Activated T-helper 9 cell treated with anti-CD3 and anti-CD28 coated beads, Interleukin-2, amount 50 U/mL, for 16 hours (primary cell): ENCODE data around the gene SLC9A1.
A peak's percentile ranks its signal among the peaks of the same experiment; 100 is the strongest.

ENCODE experiments used
- DNase-seq: peaks from one replicate; pipeline ENCODE4 v3.0.0-alpha.2; 2020; ENCODE audit warnings: low read depth

The SLC9A1 gene

GRCh38 chr1:27150641-27151040, 4.3 kb downstream of the SLC9A1 start:
- no peak for DNase-seq

- DNase-seq = no peak
Observed at GRCh38 chr1:27150183-27150582, 4.7 kb downstream of the SLC9A1 start.

- DNase-seq = no peak
Observed at GRCh38 chr1:27149762-27150113, 5.2 kb downstream of the SLC9A1 start.

- no peak for DNase-seq
Observed at GRCh38 chr1:27149084-27149761, 5.7 kb downstream of the SLC9A1 start.

- no peak for DNase-seq
Observed at GRCh38 chr1:27148591-27148990, 6.3 kb downstream of the SLC9A1 start.

GRCh38 chr1:27147842-27148518, 6.9 kb downstream of the SLC9A1 start:
- no peak for DNase-seq

GRCh38 chr1:27145934-27146354, 9.0 kb downstream of the SLC9A1 start:
- no peak for DNase-seq

GRCh38 chr1:27144920-27145661, 9.8 kb downstream of the SLC9A1 start:
- DNase-seq = no peak

- no peak for DNase-seq
Observed at GRCh38 chr1:27144049-27144748, 10.7 kb downstream of the SLC9A1 start.

- no peak for DNase-seq
Observed at GRCh38 chr1:27143401-27143800, 11.5 kb downstream of the SLC9A1 start.

- DNase-seq = no peak
Observed at GRCh38 chr1:27142464-27142863, 12.5 kb downstream of the SLC9A1 start.

GRCh38 chr1:27141266-27142003, 13.5 kb downstream of the SLC9A1 start:
- no peak for DNase-seq

- no peak for DNase-seq
Observed at GRCh38 chr1:27139980-27140379, 14.9 kb downstream of the SLC9A1 start.

- no peak for DNase-seq
Observed at GRCh38 chr1:27138927-27139326, 16.0 kb downstream of the SLC9A1 start.

GRCh38 chr1:27138368-27138767, 16.6 kb downstream of the SLC9A1 start:
- DNase-seq = no peak

GRCh38 chr1:27137544-27138075, 17.3 kb downstream of the SLC9A1 start:
- DNase-seq = no peak

- peak; percentile 62 for DNase-seq
Observed at GRCh38 chr1:27136998-27137542, 17.9 kb downstream of the SLC9A1 start.

GRCh38 chr1:27136236-27136551, 18.7 kb downstream of the SLC9A1 start:
- DNase-seq = no peak

- no peak for DNase-seq
Observed at GRCh38 chr1:27135541-27136235, 19.2 kb downstream of the SLC9A1 start.

- no peak for DNase-seq
Observed at GRCh38 chr1:27133991-27134390, 20.9 kb downstream of the SLC9A1 start.

- DNase-seq = no peak
Observed at GRCh38 chr1:27133158-27133557, 21.8 kb downstream of the SLC9A1 start.
